Amniotic stem cell (primary cell): ENCODE results near the gene NRXN2.

Source experiments
- DNase-seq: peaks from one replicate; lab custom pipeline; 2025; lab: John Stamatoyannopoulos, UW

NRXN2 gene

DNA sequence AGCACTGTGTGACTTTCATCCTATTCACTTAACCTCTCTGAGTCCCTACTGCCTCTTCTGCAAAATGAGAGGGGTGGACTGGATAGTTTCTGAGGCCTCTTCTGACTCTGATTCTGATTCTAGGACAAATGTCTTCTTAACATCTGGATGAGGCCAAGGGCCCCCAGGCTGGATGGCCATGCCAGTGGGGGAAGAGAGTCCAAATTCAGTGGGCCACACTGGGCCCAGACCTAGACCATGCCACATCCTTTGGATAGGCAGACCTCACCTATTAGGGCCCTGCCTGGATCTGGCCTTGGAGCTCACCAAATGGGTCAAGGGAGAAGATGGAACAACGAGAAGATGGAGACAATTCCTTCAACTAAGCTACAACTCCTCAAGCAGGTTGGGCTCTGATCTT is 24.6 kb downstream of the NRXN2 start:
- no peak for DNase-seq

DNA sequence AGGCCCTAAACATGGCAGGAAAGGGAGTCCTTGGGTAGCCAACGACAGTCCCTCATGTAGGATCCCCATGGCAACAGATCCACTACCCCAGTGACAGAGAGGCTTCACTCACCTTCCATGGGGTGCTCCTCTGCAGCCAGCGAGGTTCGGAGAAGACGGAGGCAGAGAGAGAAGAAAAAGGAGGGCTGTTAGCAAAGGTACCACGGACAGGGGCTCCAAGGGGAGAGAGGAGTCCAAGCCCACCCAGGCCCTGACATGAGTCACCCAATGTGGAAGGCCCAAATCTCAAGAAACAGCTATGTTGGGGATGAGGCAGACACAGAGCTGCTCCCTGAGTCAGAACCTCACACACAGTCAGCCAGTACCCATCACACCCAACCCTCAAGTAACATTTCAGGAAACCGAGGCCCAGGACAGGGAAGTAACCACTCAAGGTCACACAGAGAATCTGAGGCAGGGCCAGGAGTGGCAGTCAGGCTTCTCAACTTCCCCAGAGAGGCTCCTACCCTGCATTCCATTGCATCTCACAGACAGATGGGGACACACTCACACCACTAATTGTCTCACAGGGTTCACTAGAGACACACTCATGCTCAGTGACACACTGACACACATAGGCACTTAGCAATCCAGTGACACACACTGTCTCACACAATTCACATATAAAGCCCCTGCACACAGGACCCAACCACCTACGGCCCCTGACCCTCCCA is 25.2 kb downstream of the NRXN2 start:
- DNase-seq: no peak

DNA sequence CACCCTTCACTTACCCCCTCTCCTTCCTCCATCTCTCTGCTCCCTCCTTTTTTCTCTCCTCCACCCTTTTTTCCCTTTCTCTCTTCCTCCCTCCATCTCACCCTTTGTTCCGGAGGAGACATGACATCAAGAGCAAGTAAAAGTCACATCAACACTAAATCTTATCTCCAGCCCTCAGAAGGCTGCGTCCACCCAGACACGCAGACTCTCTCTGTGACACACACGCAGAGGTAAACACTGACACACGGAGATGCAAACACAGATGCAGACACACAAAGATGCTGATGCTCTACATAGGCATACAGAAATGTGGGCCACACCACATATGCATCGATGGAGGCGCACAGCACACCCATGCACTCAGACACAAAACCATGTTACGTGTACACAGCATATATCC is 27.0 kb downstream of the NRXN2 start:
- DNase-seq: no peak

DNA sequence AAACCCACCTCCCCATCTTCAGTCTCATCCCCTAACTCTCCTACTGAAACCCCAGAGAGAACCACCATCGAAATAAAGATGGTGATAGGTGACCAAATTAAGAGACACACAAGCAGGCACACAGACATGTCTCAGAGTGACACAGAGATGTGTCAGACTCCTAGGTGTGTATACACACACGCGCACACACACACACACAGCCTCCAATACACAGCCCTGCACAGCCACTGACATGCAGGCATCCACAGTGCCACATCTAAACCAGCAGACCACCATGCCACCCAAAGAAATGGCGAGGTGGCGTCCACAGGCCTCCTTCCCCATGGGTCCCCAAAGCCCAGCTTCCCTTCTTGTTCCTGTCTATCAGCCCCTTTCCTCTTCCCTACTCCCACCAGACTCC is 27.4 kb downstream of the NRXN2 start:
- DNase-seq: no peak

DNA sequence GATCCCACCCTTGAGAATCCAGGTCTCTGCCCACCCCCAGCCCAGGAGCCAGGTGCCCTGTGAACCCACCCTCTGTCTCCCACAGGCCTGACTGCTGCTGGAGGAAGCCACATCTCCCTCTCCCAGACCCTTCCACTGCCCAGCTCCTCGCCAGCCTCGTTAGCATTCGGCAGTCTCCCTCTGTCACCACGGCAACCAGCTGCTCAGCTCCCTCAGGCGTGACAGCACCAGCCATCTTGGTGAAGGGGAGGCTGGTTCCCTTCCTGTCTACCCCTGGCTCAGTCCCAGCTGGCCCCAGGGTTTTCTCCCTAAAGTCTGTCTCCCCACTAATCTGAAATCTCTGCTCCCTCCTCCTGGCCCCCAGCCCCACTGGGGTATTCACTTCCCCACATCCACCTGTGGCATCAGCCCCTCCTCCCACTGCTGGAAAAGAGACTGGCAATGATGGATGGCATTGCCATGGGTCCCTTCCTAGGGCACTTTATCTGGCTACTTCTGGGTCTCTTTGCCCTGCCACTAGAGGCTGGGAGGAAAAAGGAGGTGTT is 28.1 kb downstream of the NRXN2 start:
- DNase-seq: no peak

DNA sequence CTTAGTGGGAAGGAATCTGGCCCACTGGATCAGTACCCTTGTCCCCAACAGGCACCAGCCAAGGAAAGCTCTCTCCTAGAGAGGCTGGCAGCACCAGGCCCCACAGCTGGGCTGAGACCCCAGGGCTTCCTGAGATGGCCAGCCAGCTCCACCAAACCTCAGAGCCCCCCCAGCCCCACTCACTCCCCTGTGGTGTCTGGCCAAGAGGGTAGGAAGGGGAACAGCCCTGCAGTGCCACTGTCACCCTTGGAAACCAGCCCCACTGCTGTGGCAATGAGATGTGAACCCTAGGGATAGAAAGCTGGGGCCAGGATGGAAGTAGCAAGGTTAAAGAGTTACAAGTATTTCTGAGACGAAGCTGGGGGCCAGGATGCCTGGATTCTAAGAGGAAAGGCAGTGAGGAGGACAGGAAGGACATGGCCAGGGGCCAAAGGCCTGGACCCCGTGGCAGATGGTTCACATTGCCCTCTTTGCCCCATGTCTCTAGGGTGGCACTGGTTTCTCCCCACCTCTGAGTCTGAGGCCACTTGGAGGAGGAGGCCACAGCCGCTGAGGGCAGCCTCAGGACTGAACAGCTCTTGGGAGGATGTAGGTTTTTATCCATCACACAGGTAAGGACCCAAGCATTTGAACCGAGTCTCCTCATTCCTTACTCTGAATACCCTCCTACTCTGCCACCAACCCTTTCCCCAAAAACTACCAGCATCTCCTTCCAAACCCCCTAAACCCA is 28.8 kb downstream of the NRXN2 start:
- DNase-seq: no peak

DNA sequence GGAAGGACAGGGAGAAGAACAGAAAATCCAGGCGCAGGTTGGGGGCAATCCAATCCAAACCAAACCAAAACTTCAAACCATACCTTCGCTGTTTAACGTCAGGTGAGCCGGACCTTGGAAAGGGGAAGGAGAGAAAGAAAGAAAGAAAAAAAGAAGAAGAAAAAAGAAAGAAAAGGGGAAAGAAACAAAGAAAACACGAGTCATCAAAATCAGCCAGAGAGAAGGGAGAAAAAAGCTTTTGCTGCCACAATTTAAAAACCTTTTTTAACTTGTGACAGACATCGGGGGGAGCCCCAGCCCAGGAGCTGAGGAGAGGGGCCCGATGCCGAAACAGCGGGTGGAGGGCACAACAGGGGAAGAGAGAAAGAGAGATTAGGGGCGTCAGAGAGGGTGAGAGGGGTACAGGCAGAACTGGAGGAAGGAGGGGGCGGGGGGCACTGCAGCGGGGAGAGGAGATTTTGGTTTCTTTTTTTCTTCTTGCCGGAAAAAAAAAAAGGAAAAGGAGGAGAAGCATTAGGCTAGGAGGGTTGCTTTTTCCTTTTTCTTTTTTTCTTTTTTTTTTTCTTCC is 30.1 kb downstream of the NRXN2 start:
- DNase-seq: no peak

DNA sequence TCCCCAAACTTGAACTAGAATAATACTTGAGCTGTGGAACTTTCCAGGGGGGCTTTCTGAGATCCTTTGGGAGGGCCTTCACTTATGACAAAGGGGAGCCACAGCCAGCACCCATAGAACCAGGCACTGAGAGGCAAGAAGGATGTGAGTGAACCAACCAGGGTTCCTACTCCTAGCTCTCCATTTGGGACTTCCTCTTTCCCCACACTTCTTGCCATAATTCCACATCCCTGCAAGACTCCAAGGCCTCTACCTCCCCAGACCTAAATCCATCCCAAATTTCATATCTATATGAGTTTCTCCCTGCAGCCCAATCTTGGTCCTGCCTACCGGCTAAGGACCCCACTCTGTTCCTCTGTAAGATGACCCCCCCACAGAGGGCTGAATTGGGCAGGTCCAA is 31.5 kb downstream of the NRXN2 start:
- DNase-seq: no peak

DNA sequence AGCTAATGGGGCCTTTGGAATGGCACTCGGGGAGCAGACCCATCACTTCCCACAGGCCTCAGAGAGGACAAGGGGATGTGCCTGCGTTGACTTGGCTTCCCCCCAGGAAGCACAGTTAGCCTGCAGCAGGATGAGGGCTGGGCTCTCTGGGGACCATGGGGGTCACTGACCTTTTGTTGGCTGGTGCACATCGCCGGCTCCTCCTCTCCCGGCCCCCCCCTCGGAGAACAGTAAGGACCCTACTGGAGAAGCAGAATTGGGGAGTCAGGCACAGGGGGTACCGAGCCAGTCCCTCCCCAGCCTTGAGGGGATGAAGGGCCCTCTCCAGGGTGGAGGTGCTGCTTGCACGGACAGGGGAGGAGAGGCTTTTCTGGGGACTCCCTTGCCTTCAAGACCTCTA is 32.8 kb downstream of the NRXN2 start:
- no peak for DNase-seq

DNA sequence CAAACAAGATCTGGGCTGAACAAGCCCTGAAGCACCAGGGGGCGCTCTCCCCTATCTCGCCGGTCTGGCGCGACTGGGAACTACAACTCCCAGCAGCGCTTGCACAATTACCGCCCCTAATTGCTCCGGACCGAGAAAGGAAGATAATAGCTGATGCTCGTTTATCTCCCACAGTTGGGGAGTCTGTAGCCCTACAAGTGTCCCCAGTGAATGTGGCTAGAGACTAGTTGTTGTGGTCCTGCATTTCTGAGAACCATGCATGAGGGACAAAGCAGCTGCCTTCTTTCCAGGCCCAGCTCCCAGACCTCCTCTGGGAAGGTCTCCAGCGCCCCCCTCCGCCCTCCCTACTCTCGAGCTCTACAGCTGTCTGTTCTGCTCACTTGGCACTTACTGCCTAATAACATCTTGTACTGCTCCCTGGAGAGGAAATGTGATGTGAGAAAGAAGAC is 34.4 kb downstream of the NRXN2 start:
- peak; percentile 62 for DNase-seq

DNA sequence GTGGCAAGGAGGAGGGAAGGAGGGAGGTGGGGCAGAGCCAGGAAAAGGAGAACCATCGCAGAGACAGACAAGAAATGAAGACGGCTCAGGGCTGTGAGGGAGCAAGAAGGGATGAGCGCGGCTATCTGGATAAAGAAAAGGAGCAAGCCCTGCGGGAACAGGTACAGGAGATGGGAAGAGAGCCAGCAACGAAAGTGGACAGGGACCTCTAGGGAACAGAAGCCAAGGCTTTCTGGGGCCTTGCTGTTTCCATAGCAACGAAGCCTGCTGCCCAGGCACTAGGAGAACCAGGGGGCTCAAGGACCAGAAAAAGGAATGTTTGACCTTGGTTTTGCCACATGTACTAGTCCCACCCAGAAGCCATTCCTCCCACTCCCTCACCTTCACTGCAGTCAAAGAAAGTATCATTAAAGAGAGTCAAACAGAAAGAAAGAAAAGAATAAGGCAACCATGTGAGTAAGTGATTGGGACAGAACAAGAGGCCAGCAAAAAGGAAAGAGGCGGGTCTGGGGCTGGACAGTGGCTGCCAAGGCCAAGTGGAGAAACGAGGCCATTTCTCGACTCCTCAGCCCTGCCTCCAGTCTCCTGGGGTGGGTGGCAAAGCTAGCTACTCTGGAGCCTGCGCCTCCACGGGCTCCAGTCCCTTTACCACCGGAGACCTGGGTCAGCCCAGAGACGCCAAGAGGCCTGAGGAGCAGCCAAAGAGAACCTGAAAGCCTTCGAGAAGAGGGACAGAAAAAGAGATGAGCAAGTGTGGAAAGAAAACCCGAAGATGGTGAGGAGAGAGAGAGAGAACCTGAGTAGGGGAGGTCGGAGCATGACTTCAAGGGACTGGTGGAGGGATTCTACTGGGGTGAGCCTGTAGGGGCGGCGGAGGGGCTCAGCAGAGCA is 35.1 kb downstream of the NRXN2 start:
- DNase-seq: no peak

DNA sequence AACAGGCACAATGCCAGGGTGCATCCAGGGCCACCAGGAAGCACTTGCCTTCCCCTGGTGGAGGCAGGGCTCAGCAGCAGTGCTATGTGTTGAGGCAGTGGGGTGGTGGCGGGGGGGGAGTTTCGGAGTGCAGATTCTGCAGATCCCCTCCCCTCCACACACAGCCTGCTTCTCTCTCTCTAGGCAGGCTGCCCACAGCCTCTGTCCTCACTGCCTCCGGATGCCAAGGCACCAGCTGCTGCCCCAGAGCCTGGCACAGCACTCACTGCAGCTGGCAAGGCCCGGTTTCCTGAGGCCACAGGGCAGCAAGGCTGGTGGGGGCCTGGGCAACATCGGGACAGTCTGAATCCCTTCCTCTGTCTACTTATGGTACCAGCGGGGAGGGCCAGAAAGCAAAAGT is 35.8 kb downstream of the NRXN2 start:
- DNase-seq: no peak

DNA sequence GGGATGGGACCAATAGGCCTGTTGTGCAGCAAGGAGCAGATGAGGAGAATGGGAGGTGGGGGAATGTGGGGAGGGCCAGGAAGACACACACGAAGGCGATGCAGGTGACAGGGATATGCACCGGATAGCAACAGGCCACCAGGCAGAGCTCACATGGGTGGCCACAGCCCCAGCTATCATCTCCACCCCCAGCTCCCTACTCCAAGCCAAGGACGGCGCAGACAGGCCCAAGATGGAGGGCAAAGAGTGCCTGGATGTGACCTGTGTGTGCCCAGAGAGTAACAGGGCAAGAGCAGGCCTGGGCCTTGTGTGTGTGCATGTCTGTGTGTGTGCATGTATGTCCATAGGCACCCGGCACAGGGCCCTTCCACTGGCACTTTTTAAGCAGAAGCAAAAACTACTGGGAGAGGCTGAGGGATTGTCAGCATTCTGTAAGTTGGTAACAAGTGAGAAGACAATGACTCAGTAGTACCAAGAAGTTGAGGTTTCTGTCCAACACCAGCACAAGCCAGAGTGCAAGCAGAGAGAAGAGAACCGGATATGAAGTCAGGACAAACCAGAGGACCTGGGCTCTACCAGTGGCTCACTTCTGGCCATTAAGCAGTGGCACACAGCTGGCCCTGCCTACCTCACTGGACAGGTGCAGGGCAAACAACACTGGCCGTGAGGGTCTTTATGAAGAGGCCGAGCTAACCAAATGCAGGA is 36.4 kb downstream of the NRXN2 start:
- DNase-seq: no peak

DNA sequence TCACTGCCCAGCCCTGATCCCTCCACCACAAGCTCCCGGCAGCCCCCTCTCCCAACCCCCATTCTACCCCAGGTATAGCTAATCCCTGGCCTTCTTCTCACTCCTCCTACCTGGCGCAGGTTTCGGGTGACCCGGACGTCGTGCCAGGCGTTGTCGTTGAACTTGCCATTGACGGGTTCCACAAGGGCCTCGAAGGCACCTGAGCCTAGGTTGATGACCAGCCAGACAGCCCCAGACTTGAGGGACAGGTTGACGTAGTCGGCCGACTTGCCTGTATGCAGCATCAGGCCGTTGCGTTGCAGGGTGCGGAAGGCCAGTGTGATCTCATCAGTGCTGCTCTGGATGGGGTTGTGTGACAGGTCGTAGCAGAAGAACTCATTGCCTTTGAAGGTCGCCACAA is 37.5 kb downstream of the NRXN2 start:
- no peak for DNase-seq

DNA sequence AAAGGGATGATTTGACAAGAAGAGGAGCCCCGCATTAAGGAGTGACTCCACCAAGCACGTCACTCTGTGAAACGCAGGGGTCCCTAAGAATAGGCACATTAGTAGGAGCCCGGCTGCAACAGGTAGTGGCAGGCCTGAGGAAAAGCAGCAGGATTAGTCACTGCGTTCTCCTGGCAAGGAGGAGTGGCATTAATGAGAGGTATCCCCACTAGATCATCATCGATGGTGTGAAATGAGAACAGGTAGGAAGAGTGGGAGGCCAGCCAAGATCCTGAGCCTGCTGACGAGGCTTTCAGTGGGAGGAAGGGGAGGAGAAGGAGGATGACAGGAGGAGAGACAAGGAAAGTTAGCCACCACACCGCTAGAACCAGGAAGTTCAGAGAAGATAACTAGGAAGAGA is 38.6 kb downstream of the NRXN2 start:
- no peak for DNase-seq

DNA sequence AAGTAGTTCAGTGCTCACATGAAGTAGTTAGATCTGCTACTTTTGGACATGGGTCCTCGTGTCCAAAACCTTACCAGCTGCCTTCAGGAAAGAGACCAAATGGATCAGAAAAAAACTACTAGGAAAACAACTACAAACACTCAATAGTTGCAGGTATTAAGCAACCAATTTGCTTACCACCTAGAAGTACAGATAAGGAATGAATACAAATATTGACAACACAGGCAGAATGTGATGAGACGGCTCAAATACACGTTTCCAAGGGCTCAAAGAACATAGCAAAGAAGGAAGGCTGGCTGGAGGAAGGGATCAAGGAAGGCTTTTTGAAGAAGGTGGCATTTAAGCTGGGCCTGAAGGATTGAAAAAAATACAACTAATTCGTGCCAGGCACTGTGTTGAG is 41.8 kb downstream of the NRXN2 start:
- DNase-seq: no peak

DNA sequence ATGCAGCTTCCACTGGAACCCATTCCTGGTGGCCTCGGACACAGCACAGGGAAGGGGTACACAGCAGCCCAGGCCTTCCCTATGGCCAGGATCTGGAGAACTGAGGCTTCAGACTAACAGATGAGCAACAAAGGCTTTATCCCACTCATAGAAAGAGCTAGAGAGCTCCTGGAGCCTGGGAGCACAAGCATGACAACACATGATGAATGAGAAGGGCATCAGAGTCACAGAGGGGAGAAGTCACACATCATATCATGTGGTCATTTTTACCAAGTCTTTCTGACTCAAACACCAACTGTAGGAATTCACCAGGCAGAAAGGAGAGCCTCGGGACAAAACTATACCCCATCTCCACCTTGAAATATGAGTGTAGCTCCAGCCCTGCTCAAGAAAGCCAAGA is 43.2 kb downstream of the NRXN2 start:
- DNase-seq: no peak

DNA sequence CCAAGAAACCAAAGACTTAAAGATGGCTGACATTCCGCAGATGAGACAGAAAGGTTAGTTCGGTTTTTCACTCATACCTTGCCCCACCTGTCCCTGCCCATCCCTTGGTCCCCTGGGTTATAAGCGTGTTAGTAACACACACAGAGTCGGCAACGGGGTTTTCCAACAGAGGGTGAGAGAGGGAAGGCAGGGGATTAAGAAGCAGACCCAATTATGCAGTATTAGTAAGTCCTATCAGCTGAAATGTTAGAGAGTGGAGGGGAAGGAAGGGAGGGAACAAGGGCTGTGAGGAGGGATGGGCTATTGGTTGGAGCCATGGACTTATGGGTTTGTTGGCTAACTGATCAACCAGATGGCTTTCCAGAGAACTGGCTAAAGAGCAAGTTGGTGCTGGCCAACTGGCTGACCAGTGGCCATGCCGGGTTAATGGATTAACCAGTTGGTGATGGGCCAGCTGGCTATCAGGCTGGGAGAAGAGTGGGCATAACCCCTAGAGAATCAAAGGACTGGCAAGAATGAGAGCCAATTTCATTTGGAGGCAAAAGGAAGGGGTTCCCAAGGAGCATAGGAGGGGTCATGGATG is 45.5 kb downstream of the NRXN2 start:
- DNase-seq: no peak

DNA sequence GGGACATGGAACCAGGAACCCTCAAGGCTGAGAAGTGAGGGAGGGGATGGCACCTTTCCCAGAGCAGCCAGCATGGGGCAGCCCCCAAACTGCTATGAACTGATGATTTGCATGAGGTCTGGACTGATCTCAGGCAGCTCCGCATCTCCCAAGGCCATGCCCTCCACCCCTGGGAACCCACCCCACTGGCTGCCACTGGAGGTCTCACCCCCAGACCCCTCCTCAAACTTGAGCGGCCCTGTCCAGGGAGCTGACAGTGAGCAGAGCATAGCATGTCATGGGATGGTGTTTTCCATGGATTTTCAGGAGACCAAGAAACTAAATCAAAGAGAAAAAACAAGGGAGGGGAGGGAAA is 46.8 kb downstream of the NRXN2 start:
- DNase-seq: no peak

DNA sequence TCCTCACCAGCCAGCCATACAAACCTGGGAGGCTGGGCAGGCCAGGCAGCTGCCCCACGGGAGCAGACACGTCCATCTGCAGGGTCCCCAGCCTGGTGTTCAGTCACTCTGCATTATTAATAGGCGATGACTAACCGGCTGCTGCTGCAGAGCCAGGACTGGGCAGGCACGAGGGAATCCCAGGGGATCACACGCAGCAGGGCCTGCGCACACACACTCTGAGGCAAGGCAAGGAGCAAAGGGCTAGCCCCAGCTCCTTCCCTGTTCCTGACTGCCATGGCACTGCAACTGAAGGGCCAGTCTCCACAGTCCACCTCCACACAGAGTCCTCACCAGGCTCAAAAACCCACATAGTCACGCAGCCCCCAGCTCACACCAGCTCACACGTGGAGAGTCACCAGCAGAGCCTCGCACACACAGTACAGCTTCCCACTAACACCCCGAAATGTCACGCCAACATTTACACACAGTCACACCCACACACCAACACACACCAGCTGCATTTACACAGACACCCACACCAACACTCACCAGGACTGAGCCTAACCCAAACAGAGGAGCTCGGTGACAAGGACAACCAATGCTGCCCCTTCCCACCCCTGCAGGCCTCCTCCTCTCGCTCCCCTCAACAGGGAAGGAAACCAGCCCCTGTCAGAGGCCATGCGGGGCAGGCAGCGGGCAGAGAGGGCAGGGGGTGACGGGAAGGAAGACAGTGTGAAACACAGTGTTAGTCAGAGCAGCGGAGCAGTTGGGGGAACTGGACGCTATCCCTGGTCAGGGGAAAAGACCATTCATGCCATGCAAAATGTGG is 47.3 kb downstream of the NRXN2 start:
- DNase-seq: no peak
